SK-N-DZ (cell line): ENCODE measurements around the gene CD40.

Experiments used
- DNase-seq: peaks from one replicate; pipeline ENCODE4 v3.0.0-alpha.2; 2015; ENCODE audit warnings: low spot score

The CD40 gene

DNA sequence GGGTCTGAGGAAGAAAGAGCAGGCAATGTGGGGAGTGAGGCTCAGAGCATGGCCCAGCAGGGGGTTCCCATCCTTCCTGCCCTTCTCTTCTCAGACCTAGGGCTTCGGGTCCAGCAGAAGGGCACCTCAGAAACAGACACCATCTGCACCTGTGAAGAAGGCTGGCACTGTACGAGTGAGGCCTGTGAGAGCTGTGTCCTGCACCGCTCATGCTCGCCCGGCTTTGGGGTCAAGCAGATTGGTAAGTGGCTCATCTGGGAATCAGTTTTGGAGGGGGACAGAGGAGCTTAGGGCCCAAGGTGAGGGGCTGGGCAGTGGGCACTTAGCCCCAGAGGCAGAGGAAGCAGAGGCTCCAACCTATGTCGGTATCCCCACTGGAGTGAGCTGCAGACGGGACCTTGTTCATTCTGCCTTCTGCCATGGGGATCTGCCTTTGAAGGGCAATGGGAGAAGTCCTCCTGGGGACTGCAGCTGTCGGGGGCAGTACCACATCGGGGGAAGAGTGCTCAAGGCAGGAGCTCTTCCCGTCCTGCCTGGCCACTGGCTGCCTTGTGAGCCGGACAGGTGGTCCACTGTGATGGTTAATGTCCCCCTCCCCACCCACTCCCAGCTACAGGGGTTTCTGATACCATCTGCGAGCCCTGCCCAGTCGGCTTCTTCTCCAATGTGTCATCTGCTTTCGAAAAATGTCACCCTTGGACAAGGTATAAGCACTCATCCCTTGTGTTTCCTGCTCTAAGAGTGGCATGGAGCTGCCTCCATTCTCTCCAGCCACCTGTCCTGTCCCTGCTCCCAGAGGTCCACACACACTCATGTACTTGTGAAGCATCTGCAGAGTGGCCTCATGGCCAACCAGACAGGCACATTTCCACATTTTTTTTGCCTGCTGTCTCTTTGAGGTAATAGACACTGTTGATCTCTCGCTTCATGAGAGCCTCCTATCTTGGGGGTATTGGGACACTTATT lies 4.7 kb downstream of the CD40 start:
- DNase-seq = no peak

DNA sequence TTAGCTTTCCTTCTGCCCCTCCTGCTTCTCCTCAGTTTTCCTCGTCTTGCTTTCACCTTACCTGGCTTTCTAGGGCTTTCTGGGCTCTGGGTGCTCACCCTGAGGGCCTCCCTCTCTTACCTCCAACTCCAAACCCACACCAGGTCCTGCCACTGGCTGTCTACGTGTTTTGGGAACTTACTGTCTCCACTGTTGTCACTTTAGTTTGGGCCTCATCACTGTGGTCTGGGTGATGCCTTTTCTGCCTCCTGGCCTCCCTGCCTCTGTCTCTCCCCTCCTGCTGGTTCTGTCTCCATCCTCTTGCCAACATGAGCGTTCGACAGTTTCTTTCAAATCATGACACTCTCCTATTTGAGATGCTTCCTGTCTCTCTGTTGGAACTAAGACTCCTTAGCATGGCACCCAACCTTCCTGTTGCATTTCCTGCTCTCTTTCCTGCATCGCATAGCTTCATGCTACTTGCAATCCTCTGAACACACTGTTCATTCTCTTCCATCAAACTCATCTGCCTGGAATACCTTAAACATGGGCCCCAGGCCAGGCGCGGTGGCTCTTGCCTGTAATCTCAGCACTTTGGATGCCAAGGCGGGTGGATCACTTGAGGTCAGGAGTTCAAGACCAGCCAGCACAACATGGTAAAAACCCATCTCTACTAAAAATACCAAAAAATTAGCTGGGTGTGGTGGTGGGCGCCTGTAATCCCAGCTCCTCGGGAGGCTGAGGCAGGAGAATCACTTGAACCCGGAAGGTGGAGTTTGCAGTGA lies 5.5 kb downstream of the CD40 start:
- no peak for DNase-seq

DNA sequence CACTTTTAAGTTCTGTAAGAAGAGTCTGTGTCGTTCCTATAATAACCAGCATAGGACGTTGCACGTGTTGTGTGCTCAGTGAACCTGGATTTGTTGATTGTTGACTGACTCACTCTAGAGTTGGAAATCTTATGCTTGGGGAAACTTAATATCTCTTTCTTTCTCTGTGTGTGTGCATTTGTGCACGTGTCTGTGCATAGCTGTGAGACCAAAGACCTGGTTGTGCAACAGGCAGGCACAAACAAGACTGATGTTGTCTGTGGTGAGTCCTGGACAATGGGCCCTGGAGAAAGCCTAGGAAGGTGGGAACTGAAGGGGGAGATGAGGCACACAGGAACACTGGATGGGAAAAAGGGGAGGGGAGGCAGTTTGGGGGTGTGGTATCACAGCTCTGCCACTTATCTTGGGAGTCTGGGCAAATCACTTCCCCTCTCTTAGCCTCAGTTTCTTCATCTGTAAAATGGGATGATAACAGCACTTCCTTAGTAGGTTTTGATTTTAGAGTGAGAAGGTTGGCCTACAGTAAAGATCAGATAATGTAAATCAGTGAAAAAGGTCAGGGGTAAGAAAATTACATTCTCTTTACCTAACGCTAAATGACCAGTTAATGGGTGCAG lies 8.4 kb downstream of the CD40 start:
- DNase-seq = no peak

DNA sequence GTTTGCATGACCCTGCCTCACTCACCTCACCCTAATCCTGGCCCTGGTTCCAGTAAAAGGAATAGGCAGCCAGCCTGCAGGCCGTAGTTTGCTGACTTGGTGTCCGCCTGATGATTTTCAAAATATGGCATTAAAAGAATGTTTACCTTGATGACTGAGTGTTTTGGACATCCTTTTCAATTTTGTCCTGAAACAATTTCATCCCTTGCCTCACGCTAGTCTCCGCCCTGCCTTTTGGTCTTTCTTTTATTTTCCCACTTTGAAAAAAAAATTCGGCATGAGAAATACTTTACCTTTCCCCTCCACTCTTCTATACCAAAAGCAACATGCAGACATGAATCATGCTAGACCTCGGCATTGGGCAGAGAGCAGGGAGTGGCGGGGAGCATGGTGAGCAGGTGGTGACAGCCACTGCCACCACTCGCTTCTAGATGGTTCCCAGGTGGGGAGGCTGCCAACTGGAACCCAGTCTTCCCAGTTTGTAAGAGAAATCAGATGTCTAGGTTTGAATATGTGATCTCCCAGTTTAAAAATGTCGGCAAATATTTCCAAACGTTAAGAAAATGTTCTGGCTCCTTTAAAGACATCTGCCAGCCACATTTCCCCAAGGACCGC lies 9.4 kb downstream of the CD40 start:
- no peak for DNase-seq

DNA sequence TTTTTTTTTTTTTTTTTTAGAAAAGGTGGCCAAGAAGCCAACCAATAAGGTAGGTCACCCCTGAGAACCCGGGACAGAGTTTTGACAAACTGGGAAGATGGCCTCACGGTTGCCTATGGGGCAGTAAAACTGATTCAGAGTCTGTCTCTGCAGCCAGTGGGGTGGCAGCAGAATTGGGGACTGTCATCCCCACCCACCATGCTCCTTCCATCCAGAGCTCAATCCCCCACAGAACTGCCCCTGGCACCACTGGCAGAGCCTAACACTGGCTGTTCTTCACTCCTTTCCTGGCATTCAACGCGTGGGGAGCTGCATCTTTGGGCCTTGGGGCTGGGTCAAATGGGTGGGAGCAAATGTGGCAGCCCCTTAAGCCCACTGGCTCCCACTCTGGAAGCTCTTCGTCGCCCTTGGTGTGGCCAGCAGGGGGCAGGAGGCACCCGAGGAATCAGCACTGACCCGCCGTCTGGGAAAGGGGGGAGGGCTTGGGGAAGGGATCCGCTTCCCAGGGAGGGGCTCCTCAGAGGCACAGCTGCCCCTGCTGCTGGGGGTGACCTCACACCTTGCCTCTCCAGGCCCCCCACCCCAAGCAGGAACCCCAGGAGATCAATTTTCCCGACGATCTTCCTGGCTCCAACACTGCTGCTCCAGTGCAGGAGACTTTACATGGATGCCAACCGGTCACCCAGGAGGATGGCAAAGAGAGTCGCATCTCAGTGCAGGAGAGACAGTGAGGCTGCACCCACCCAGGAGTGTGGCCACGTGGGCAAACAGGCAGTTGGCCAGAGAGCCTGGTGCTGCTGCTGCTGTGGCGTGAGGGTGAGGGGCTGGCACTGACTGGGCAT lies 10.4 kb downstream of the CD40 start:
- peak; percentile 63 for DNase-seq

DNA sequence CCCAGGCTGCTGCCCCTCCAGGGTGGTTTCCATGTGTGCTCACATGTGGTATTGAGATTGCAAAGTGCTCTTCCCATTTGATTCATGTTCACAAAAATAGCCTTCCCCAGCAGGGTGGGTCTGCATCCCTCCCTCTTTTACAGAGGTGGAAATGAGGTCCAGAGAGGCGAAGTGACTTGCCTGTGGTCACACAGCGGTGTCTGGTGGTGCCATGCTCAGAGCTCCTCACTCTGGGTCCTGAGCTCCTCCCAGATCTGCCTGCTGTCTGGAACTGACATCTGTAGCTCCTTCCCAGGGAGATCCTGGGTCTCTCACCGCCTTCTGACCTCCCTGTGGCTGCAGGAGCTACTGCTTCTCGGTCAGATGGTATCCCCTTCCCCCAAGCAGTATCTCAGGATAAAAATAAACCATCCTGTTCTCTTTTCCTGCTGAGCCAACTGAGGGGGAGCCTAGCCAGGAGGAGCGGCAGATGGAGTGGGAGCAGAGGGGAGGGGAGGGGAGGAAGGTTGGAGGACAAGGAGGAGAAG lies 11.9 kb downstream of the CD40 start:
- no peak for DNase-seq

DNA sequence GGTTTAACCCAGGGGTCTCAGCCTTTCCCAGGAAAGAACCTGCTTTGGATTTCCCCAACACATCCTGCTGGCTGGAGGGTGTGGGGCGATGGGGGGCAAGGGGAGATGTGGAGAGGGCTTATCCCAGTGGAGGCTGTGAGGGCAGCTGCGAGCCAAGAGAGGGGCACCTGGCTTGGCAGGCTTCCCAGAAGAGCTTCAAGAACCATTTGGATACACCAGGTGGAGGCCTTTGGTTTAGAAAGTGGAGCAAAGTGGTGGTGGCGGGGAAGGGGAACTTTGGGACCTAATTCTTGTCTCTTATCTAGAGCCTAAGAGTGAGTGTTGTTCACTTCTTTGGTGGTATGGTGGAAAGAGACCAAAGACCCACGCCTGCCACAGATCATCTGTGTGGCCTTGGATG lies 12.4 kb downstream of the CD40 start:
- no peak for DNase-seq

DNA sequence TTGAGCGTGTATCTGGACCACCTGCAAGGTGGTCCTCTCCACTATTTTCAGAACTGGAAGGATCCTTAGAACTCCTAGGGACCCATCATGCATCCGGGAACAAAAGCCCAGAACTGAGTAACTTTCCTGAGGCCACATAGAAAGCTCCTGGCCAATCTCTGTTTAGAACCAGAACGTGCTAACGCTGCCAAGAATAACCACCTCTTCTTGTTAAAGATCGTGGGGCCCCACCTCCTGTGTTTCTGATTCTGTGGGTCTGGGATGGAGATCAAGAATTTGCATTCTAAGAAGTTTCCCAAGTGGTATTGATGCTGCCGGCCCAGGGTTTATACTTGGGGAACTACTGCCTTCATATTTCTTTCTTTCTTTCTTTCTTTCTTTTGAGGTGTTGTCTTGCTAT lies 13.3 kb downstream of the CD40 start:
- no peak for DNase-seq

DNA sequence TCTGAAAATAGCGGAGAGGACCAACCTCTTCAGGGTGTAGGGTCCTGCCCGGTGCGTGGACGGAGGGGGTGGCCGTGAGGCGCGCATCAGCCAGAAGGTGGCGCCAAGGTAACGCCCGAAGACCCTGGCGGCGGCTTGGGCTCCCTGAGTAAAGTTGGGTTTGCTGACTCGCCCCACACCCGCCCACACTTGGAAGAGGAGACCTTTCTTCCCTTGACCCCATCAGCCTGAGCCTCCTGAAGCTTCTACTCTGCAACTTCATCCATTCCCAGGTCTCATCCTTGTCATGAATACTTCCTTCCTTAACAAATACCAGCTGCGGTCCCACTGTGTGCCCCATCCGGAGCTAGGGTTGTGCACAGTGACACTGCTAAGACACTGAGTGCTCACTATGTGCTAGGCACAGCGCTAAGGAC lies 14.6 kb downstream of the CD40 start:
- DNase-seq = peak; percentile 74

DNA sequence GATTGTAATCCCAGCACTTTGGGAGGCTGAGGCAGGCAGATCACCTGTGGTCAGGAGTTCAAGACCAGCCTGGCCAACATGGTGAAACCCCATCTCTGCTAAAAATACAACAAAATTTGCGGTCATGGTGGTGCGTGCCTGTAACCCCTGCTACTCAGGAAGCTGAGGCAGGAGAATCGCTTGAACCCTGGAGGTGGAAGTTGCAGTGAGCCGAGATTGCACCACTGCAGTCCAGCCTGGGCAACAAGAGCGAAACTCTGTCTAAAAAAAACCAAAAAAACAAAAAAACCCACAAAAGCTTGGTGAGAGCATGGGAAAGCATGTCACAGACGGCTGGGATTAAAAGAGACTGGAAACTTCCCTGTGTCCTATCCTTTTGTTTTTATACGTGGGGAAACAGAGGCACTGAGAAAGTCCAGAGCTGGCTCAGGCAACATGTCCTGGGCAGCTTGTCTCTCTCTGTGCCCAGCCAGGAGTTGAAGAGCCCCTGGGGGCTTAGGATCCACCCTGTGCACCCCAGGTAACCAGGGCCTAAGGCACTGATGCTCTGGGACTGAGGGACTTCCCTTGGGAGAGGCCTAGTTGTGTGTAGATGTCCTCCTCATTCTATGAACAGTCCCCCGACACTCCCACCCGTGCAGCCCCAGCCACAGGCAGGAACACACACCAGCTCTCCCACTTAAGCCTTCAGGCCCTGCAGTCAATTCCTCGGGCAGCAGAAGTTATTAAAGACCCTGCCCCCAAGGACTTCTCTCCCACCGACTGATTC lies 16.0 kb downstream of the CD40 start:
- no peak for DNase-seq

DNA sequence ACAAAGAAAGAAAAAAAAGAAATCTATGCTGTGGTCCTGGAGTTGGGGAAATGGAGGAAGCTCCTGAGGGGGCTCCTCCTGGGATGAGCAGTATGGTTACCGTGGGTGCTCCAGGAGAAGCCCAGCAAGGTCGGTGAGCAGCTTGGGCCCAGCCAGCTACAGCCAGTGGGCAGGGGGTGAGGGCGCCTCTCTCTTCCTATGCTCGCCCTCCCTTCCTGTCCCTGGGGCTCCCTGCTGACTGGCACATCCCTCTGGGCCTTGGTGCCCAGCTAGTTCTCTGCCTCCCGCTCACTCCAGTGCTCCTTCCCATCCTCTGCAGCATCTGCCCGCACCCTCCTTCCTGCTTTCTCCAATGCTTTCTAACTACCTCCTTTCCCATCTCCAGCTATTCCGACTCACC lies 16.6 kb downstream of the CD40 start:
- DNase-seq = no peak

DNA sequence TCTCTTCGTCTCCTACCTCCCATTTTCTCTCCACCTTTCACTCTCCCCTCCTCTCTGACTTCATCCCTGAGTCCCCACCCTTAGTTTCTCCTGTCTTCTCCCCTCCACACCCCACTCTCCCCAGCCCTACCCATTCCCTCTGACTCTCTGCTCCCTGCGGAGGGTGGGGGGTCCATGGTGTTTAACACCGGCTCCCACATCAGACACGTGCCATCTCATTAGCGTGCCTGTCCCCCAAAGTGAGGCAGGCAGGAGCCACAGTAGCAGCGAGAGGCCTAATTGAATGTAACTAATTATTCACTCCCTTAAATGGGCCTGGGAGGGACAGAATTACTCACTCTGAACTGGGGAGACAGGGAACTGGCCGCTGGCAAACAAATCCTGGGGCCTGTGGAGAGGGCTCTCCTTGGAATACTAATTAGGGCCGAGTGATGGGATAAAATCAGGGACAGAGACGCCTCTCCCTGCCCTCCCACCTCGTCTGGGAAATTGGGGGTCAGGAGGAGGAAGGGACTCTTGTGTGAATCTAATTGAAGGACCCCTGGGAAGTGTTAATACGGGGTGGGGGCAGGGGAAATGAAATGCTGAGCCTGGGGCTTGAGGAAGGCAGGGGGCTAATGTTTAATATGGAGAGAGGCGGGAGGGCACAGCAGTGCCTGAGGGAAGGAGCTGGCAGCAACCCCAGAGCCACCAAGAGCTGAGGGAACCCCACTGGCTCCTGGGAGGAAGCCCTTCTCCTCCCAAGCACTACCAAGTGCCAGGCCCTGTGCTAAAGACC lies 17.9 kb downstream of the CD40 start:
- DNase-seq = no peak

DNA sequence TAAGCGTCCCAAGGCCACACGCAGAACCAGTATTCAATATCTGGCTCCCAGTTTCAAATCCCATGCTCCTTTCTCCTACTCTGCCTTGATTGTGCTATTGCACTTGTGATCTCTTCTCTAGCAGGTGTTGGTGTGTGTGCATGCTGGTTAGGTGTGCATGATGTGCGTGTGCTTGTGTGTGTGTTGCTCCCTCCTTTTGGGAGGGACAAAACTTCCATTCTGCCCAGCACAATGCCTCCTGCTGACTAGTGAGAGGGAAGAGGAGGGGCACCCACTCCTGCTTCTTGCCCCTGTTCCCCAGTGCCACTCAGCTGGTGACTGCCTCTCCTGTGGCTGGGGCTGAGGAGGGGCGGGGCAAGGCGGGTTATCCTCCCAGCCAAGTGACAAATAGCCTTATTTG lies 19.7 kb downstream of the CD40 start:
- no peak for DNase-seq

DNA sequence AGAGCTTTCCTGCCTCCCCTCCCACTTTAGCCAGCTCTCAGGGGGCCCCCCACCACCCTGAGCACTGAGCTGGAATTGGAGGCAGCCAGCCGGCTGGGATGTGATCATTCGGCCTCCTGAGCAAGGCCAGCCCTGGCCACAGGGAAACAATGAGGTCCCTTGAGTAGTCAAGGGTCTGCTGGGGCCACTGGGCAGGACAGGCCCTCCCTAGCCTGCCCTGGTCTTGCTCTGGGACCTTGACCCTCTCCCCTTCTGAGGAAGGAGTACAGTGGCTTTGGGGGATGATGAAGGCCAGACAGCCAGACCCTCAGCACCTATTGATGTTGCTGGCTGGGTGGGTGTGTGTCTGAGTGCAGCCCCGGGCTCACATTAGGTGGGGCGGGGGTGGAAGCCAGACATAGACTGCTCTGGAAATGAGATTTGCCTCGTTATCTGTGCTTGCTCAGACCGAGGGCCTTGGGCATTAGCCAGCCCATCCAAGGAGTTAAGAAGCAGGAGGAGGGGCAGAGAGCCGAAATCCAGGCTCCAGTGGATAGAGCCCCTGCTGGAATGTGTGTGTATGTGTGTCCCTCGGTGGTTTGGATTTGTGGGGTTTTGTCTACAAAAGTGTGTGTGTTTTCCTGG lies 21.3 kb downstream of the CD40 start:
- peak; percentile 89 for DNase-seq

DNA sequence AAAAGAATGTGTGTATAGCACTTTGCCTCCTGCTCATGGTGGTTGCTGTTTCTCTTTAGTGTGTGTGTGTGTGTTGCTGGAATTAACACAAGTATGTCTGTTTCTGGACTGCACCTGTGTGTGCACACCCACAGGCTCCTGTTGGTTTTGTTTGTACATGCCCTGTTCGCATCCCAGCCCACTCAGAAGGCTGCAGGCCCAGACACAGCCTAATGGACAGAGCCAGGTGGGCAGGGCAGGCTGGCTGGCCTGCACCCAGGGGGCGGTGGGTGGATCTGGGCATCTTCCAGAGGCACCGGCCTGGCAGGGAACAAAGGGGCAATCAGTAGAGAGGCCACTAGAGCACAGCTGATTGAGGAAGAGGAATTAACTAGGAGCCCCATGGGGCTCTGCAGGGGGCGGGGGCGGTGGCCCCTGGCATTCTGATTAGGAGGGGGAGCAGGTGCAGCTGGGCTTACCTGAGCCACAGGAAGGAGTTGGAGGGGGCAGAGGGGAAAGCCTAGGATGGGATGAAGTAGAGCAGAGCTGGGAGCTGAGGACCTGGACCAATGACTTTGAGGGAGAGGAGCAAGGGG lies 21.9 kb downstream of the CD40 start:
- DNase-seq = no peak

DNA sequence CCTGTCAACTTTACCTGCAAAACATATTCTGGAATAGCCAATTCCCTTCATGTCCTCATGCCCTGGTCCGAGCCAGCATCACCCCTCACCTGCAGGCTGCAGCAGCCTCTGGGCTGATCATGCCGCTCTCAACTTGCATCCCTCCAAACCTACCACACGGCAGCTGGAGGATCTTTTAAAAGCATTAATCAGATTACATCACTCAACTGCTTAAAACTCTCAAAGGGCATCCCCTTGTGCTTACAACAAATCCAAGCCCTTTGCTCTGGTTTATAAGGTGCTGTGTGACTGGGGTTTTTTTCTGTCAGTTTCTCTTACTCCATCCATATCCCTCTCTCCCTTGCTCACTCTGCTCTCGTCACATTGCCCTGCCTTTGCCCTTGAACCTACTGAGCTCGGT lies 24.0 kb downstream of the CD40 start:
- DNase-seq = no peak

DNA sequence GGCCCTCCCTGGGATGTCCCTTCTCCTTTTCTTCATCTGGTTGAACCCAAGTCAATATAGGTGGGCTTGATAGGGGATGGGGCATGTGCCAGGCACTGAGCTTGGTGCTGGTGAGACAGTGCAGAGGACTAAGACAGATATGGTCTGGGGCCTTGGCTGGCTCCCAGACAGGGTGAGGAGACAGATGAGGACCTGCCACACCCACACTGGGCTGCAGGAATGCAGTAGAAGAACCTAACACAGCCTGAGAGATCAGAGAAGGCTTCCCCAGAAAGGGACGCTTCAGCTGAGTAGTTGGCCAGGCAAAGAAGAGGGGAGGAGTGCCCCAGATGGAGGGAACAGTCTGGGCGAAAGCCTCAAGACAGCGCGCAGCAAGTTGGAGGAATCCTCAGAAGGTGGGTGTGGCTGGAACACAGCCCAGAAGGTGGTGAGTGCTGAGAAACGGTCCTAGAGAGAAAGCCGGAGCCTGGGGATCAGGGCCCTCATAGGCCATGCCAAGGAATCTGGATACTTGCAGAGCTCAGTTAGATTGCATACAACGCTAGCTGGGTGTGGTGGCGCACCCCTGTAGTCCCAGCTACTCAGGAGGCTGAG lies 26.4 kb downstream of the CD40 start:
- no peak for DNase-seq

DNA sequence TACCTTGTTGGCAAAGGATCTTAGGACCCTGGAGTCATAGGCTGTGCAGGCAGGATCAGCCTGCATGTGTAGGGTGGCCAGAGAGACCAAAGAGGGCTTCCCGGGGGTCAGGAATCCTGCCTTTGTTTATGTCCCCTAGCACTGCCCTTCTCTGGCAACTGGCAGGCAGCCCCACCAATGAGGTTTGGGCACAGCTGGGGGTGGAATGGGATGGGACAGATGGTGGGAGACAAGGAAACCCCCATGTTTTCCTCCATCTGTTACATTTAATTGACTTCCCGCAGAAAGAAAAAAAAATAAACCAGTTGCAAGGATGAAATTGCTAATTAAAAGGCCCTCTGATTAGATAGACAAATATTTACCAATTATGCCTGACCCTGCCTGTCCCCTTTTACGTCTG lies 27.6 kb downstream of the CD40 start:
- no peak for DNase-seq
